ENCODE data around the gene ETV3L. TPM values are rescaled to one million over a fixed set of nuclear protein-coding genes. Genes with fewer than 3 reads are reported as not detected.

The ETV3L gene
- total and polyA plus RNA-seq, 2 experiments from 2014 or later = not detected

GRCh38 chr1:157089789-157090188 is 9.8 kb downstream of the ETV3L start (continued):
- no peak for TF ChIP-seq ZNF462 (CRISPR knock-in tag; IDR thresholded peaks at IDR 0.05)
- TF ChIP-seq JUNB (IDR thresholded peaks at IDR 0.05; ENCODE audit: unreplicated experiment) = no peak
- no peak for TF ChIP-seq ETS1 (IDR thresholded peaks at IDR 0.05)
- no peak for TF ChIP-seq ZNF331 (CRISPR knock-in tag; IDR thresholded peaks at IDR 0.05; ENCODE audit: low read depth)
- no peak for TF ChIP-seq NANOG (IDR thresholded peaks at IDR 0.05; ENCODE audit: borderline replicate concordance)

GRCh38 chr1:157088607-157089006 is 11.0 kb downstream of the ETV3L start:
- Histone ChIP-seq H3K27me3 (ENCODE audit: insufficient read depth) (no peaks in the 10 kb centered on the region), H3K27ac (ENCODE audit: low read depth) (no peak overlapping the region), H3K9me2 (ENCODE audit: insufficient read depth) (no peaks in the 10 kb centered on the region), H3K36me3 (ENCODE audit: insufficient read depth) (no peaks in the 10 kb centered on the region), H3F3A (replicated peaks; ENCODE audit: low read depth) (no peaks in the 10 kb centered on the region), H2AFZ (no peak overlapping the region), H3K4me2 (no peak overlapping the region), H4K20me1 (replicated peaks; ENCODE audit: insufficient read depth) (no peaks in the 10 kb centered on the region), H3K79me2 (replicated peaks; ENCODE audit: insufficient read depth) (no peaks in the 10 kb centered on the region), H3K4me3 (no peak overlapping the region), H3K4me1 (ENCODE audit: insufficient read depth) (peaks cover 15% of the 10 kb centered on the region)
- no peak for DNase-seq (ENCODE audit: low spot score)
- TF ChIP-seq ZNF331 (CRISPR knock-in tag; IDR thresholded peaks at IDR 0.05; ENCODE audit: low read depth) (no peak), EZH2phosphoT487 (IDR thresholded peaks at IDR 0.05; ENCODE audit: unreplicated experiment) (no peak)
- H3K9me3 Mint-ChIP-seq = no peaks in the 10 kb centered on the region
- H3K4me3 Mint-ChIP-seq = no peak overlapping the region
- peaks cover 12% of the 10 kb centered on the region for H3K4me1 Mint-ChIP-seq
- H3K36me3 Mint-ChIP-seq (ENCODE audit: low read depth) = no peaks in the 10 kb centered on the region
- H3K27me3 Mint-ChIP-seq (ENCODE audit: insufficient read depth, low read depth, poor library complexity) = peaks cover 13% of the 10 kb centered on the region
- H3K27ac Mint-ChIP-seq = no peak overlapping the region
- ATAC-seq = no peak
